NCI-H2081 treated with DMSO at 0.1 percent for 48 hours (cell line): ENCODE results near the gene ADAMTS13.

Experiments used
- DNase-seq: peaks from one replicate; lab custom pipeline; 2025; lab: John Stamatoyannopoulos, UW

Gene ADAMTS13

GRCh38 chr9:133490865-133491655, 68.9 kb downstream of the ADAMTS13 start:
- DNase-seq: no peak

- DNase-seq: no peak
These were observed 69.4 kb downstream of the ADAMTS13 start for GRCh38 chr9:133491656-133491925.

- no peak for DNase-seq
These were observed 70.2 kb downstream of the ADAMTS13 start for GRCh38 chr9:133492061-133493021.

- DNase-seq: no peak
These were observed 71.3 kb downstream of the ADAMTS13 start for GRCh38 chr9:133493428-133493827.

GRCh38 chr9:133493845-133494540, 71.8 kb downstream of the ADAMTS13 start:
- DNase-seq: no peak

GRCh38 chr9:133494636-133495326, 72.6 kb downstream of the ADAMTS13 start:
- no peak for DNase-seq

- DNase-seq: no peak
These were observed 73.4 kb downstream of the ADAMTS13 start for GRCh38 chr9:133495327-133496293.

- DNase-seq: no peak
These were observed 75.0 kb downstream of the ADAMTS13 start for GRCh38 chr9:133496861-133497842.

- no peak for DNase-seq
These were observed 77.1 kb downstream of the ADAMTS13 start for GRCh38 chr9:133499132-133499891.

- DNase-seq: no peak
These were observed 77.7 kb downstream of the ADAMTS13 start for GRCh38 chr9:133499892-133500270.

- no peak for DNase-seq
These were observed 79.9 kb downstream of the ADAMTS13 start for GRCh38 chr9:133502112-133502511.

- no peak for DNase-seq
These were observed 83.1 kb downstream of the ADAMTS13 start for GRCh38 chr9:133505186-133505830.

- no peak for DNase-seq
These were observed 83.9 kb downstream of the ADAMTS13 start for GRCh38 chr9:133505901-133506652.

- no peak for DNase-seq
These were observed 84.5 kb downstream of the ADAMTS13 start for GRCh38 chr9:133506653-133507038.

GRCh38 chr9:133507246-133507965, 85.2 kb downstream of the ADAMTS13 start:
- no peak for DNase-seq

GRCh38 chr9:133508046-133508445, 85.9 kb downstream of the ADAMTS13 start:
- no peak for DNase-seq
